ENCODE results near the gene PLOD2.

PLOD2 gene

GRCh38 chr3:146093896-146094295 is 67.1 kb downstream of the PLOD2 start:
- DNase-seq = no peak

- DNase-seq = no peak
These were observed 68.8 kb downstream of the PLOD2 start for GRCh38 chr3:146092230-146092629.

- DNase-seq = no peak
These were observed 69.6 kb downstream of the PLOD2 start for GRCh38 chr3:146091397-146091796.

- no peak for DNase-seq
These were observed 70.5 kb downstream of the PLOD2 start for GRCh38 chr3:146090521-146090920.

GRCh38 chr3:146088840-146089239 is 72.1 kb downstream of the PLOD2 start:
- no peak for DNase-seq

GRCh38 chr3:146087116-146087515 is 73.9 kb downstream of the PLOD2 start:
- no peak for DNase-seq

- DNase-seq = no peak
These were observed 74.8 kb downstream of the PLOD2 start for GRCh38 chr3:146086211-146086610.

GRCh38 chr3:146085678-146086077 is 75.3 kb downstream of the PLOD2 start:
- no peak for DNase-seq

GRCh38 chr3:146080578-146080977 is 80.4 kb downstream of the PLOD2 start:
- no peak for DNase-seq

- DNase-seq = no peak
These were observed 83.0 kb downstream of the PLOD2 start for GRCh38 chr3:146078031-146078430.

- DNase-seq = no peak
These were observed 83.8 kb downstream of the PLOD2 start for GRCh38 chr3:146077181-146077580.

- no peak for DNase-seq
These were observed 88.2 kb downstream of the PLOD2 start for GRCh38 chr3:146072824-146073223.

- DNase-seq = no peak
These were observed 88.9 kb downstream of the PLOD2 start for GRCh38 chr3:146072061-146072460.

GRCh38 chr3:146071632-146072031 is 89.4 kb downstream of the PLOD2 start:
- no peak for DNase-seq

- no peak for DNase-seq
These were observed 93.9 kb downstream of the PLOD2 start for GRCh38 chr3:146067048-146067447.

- no peak for DNase-seq
These were observed 95.4 kb downstream of the PLOD2 start for GRCh38 chr3:146065573-146066006.

GRCh38 chr3:146058241-146058640 is 102.7 kb downstream of the PLOD2 start:
- DNase-seq = no peak

GRCh38 chr3:146052791-146053310 is 108.1 kb downstream of the PLOD2 start:
- DNase-seq = no peak

- no peak for DNase-seq
These were observed 108.8 kb downstream of the PLOD2 start for GRCh38 chr3:146052056-146052790.

- DNase-seq = no peak
These were observed 110.3 kb downstream of the PLOD2 start for GRCh38 chr3:146050691-146051090.

GRCh38 chr3:146047485-146047884 is 113.5 kb downstream of the PLOD2 start:
- no peak for DNase-seq

- no peak for DNase-seq
These were observed 116.9 kb downstream of the PLOD2 start for GRCh38 chr3:146044046-146044445.

- DNase-seq = no peak
These were observed 120.4 kb downstream of the PLOD2 start for GRCh38 chr3:146040630-146041029.

GRCh38 chr3:146037697-146038096 is 123.3 kb downstream of the PLOD2 start:
- DNase-seq = no peak

GRCh38 chr3:146036281-146036680 is 124.7 kb downstream of the PLOD2 start:
- DNase-seq = no peak

Measured in 8988T (cell line).